ENCODE data around the gene PBX2. TPM values are rescaled to one million over a fixed set of nuclear protein-coding genes. Genes with fewer than 3 reads are reported as not detected.
A peak's percentile ranks its signal among the peaks of the same experiment; 100 is the strongest.

PBX2 gene
- polyA plus RNA-seq, 1 donor, result 109 TPM

DNA sequence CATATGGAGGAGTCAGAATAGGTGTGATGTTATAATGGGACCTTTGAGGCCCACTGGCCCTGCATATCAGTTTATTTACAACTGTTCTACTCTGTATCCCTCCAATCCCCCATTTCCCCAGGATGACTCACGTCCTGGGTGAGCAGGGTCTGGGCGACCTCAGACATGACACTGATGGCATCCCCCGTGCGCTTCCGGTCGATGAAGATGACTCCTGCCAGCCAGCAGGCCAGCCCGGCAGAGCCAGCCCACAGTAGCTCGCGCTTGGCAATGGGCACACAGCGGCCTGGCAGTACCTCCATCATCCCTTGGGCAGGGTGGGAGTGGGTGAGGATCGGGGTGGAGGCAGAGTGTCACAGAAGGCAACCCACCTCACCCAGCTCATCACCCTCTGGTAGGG lies 19.7 kb downstream of the PBX2 start:
- DNase-seq, result no peak

GRCh38 chr6:32168807-32169591 lies 21.0 kb downstream of the PBX2 start:
- DNase-seq, result no peak

- no peak for DNase-seq
Measured at GRCh38 chr6:32168350-32168749, 21.7 kb downstream of the PBX2 start.

DNA sequence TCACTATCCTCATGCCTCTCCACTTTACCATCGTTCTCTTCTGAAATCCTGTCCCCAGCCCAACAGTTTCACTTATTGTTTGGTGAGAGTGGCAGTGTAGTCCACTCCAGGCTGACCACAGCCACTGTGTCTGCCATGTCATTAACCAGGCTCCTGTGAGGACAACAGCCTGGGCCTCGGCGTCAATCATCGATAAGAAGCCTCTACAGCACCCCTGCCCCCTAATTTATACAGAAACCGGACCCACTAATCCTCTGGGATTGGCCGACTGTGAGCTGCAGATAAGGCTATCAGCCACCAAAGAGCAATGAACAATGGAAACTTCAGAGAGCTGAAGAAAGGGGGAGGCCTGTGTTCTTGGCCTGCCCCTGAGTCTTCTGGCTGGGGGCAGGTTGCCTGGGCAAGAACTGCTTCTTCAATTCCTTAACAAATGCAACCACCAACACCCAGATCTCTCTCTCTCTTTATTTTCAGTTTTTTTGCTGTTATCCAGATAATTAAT lies 22.2 kb downstream of the PBX2 start:
- no peak for DNase-seq

DNA sequence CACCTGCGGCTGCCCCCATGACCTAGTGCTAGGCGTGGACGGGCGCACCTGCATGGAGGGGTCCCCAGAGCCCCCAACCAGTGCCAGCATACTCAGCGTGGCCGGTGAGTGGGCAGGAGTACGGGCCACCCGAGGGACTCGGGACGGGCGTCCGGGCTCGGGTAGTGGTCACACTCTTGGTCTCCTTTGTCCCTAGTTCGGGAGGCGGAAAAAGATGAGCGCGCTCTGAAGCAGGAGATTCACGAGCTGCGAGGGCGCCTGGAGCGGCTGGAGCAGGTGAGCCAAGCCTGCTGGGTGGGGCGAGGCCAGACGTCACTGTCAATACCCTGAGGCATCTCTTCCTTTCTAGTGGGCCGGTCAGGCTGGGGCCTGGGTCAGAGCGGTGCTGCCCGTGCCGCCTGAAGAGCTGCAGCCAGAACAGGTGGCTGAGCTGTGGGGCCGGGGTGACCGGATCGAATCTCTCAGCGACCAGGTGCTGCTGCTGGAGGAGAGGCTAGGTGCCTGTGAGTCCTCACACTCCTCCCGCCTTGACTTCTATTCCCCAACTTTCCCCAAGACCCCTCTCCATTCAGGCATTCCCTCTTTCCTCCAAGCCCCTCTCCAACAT lies 22.7 kb downstream of the PBX2 start:
- no peak for DNase-seq

- DNase-seq, result no peak
Measured at GRCh38 chr6:32166411-32167061, 23.5 kb downstream of the PBX2 start.

GRCh38 chr6:32164295-32164694 lies 25.7 kb downstream of the PBX2 start, which contains the start of gene EGFL8:
EGFL8 (plus strand) TSS chr6:32164595; CDS start chr6:32166166, 1,571 bp downstream.
- no peak for DNase-seq

DNA sequence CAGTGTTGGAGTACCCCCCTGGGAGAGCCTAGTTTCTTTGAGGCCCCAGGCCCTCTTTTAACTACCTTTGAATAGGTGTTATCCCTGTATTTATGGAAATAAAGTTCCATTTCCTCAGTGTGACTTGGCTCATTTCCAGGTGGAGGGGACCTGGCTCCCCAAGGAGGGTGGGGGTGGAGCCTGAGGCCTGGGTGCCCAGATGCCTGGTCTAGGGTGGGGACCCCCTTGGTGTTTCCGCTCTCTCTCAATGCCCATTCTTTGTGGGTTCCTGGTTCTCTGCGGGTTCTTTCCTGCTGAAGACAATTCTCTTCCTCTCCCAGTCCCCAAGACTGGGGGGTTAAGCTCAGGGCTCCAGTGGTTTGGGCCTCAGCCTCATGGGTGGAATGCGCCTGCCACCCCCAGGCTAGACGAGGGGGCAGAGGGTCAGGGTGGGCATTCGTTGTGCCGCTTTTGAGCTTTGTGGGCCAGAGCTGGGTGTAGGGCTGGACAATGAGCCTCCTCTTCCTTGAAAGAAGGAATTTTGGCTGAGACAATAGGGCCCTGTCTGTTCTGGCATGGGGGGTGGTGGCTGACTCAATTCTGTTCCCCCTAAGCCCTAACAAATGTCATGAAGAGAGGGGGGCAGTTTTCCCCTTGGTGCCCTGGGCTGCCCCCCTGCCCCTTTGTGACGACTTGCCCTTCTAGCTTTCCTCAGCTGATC lies 26.3 kb downstream of the PBX2 start:
- no peak for DNase-seq

DNA sequence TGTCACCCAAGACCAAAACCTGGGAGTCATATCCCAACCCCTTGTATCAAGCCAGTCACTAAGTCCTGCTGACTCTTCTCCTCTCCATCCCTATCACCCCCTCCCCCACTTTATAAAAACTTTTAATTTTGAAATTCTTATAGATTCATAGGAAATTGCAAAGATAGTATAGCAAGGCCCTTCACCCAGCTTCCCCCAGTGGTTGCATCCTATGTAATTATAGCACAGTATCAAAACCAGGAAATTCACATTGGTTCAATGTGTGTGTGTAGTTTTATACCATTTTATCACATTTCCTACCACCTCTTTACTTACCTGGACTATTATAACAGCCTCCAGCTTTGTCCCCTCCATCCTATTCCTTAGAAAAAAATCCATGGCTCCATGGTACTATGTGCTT lies 31.9 kb downstream of the PBX2 start:
- DNase-seq, result no peak

DNA sequence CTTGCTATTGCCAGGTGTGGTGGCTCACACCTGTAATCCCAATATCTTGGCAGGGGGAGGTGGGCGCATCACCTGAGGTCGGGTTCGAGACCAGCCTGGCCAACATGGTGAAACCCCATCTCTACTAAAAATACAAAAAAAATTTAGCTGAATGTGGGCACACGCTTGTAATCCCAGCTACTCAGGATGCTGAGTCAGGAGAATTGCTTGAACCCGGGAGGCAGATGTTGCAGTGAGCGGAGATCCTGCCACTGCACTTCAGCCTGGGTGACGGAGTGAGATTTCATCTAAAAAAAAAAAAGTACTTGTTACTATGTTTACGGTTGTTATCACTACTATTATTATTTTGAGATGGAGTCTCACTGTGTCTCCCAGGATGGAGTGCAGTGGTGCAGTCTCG lies 33.1 kb downstream of the PBX2 start:
- no peak for DNase-seq

DNA sequence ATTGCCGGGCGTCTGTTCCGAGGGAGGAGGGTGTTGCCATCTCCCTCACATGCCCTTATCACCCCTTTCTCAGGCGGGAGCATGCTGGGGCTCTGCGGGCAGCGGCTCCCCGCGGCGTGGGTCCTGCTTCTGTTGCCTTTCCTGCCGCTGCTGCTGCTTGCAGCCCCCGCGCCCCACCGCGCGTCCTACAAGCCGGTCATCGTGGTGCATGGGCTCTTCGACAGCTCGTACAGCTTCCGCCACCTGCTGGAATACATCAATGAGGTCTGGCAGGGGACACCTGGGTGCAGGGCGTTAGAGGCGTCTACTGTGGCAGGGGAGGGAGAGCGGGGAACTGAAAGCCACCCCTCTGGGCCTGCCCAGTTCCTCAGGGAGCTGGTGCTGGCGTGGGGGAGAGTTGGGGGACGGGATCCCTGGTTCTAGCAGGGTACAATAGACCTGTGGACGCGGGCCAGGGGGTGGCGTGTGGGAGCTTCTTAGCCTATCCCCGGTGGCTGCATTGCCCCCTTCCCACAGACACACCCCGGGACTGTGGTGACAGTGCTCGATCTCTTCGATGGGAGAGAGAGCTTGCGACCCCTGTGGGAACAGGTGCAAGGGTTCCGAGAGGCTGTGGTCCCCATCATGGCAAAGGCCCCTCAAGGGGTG lies 35.4 kb downstream of the PBX2 start:
- peak; percentile 76 for DNase-seq

DNA sequence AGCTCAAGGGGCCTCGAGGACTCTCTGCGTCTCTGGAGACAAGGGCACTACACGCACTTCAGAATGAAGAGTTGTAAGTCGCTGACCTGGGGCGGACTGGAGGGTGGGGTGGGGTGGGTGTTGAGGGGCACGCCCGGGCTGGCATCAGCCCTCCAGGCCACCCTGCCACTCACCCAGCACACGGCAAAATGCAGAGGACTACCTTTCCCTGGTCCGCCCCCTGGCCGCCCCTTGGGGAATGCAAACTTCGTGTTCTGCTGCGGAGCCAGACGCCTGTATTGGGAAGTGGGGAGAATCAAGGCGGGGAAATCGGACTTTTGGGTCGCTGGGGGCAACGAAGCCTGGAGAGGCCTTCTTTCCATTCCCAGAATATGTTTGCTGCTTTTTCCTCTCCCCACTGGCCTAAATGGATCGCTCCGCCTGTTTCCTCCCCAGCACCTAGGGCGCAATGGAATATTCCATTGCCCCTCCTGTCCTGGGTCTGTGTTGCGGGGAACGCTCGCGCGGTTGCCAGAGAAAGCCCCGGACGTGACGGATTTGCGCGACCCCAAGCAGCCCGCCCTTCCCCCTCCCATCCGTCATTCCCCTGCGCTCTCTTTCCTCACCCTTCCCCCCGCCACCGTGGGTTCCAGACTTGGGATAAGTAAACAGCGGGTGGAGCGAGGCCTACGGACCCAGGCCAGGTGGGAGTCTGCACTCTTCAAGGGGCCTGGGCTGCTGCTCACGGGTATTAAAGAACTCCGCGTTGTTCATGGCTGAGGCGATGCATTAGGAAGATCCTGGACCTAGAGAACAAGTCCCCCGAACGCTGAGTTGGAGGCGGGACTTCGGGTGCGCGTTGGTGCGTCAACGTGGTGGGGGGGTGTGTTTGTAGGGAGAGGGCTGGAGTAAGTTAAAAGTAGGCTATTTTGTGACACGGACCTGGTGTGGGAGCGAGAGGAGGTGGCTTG lies 36.2 kb downstream of the PBX2 start, which contains the start of gene PPT2:
PPT2 (plus strand) TSS at position 578 of the 950 bp plus-strand sequence. CDS start 454 bp downstream, outside the sequence.
- DNase-seq, result peak; percentile 97

DNA sequence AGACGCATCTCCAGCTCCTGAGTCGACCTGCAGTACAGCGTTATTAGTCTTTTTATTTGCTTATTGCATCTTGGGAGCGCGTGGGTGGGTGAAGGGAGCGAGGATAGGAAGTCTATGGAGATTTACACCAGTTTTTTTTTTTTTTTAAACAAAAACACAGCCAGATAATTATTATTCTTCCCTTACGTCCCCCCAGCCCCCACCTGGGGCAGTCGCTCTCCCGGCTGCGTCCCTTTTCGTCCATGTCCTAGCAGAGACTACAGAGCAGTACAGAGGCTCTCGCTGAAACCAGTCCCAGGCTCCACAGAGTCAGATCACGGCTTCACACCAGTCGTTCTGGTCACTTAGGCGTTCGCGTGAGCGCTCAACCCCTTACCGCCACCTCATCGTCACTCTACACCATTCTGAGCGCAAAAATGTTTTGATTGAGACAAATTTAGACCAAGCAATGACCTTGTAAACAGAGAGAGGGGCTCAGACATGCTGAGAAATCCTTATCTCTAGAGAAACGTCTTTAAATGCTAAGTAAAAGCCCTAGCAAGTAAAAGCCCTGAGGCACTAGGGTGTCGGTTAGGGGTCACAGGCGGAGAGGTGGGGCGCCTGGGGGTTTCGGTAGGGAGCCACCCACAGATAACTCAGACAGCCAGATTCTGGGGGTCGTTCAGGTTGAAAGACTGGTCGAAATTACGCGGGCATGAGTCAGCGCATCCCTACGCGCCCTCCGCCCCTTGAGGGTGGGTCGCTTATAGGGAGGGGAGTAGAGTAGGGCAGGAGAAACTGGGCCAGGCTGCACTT lies 37.0 kb downstream of the PBX2 start:
- DNase-seq, result no peak

GRCh38 chr6:32151863-32152768 lies 37.9 kb downstream of the PBX2 start, which contains the start of gene PRRT1:
PRRT1 (minus strand) TSS chr6:32151939; CDS start chr6:32151827, 112 bp downstream.
- DNase-seq, result no peak

DNA sequence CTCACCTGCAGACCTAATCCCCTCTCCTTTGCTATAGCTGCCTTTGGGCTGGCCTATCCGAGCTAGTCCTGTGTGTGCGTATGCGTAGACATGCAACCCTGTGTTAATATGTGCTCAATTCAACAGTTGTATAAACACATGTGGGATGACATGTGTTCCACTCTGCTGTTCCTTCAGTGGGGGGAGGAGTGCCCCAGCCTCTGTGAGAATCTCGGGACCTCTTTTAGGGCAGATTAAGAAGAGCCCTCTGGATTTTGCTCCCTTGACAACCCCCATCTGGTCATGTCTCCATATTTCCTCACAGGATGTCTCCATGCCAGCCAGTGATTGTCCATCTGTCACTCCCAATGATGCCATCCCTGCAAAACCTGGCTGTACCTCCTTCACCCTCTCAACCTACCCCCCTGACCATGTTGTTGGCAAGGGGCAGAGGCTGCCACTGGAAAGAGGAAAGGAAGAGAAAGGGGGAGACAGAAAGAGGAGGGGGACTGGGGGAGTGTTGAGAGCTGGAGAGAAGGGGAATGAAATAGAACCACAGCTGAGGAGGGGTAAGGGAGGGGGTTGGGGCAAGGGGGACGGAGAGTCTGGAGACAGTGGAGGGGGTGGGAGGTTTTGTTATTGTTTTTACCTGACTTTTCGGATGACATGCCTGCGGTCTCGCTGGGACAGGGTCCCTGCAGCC lies 38.7 kb downstream of the PBX2 start:
- no peak for DNase-seq

DNA sequence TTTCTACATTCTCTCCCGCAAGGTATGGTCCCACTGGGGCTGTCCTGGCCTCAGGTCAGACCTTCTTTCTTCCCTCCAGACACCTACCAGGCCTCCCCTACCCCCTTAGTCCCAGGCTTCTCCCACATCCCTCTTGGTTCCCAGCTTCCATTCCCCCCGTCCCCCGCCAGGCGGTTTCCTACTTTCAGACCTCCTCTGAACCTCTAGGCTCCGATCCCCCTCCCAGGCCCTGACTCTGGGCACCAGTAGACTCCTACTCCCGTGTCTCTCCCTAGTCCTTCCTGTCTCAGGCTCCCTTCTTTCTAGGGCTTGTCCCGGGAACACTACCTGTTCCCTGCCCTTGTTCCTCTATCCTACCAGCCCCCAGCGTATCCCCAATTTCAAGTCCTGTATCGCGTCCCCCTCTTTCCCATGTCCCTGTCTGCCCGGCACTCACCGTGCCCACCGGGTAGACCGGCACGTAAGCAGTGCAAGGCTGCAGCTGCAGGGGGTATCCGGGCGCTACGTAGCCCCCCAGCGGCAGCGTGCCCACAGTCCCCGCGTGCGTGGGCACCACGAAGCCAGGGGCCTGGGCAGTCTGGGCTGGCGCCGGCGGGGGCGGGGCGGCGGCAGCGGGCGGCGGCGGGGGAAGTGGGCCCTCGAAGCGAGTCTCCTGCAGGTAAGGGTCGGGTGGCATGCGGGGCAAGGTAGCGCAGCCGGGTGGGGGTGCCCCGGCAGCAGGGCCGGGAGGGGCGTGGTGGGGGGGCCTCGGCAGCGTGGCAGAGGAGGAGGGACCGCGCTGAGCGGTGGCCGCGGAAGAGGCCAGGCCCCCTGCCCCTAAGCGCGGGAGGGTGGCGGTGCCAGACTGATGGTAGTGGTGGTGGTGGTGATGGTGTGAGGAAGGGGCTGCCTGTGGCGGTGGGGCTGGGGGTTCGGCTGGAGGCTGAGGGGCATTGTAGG lies 39.8 kb downstream of the PBX2 start:
- no peak for DNase-seq
